OCI-LY7 (cell line): ENCODE measurements around the gene MTHFSD. TPM values are rescaled to one million over a fixed set of nuclear protein-coding genes. Genes with fewer than 3 reads are reported as not detected.

Experiments used
- BruUV-seq: library from RNA; stranded (reverse); fragments of 400-500 nt; replicated peaks from 2 replicates; lab custom pipeline; 2021; lab: Mats Ljungman, UMichigan
- CTCF ChIA-PET: fragments of 300-600 bp; sonication (Branson Sonifier 250); formaldehyde crosslinking; loops from one replicate; lab custom pipeline; 2022; ENCODE audit warnings: antibody characterized with exemption; ENCODE audit not compliant: unreplicated experiment; lab: Charles Lee
- POLR2A ChIA-PET: fragments of 300-600 bp; sonication (Branson Sonifier 250); formaldehyde crosslinking; loops from one replicate; lab custom pipeline; 2022; ENCODE audit warnings: antibody characterized with exemption; lab: Charles Lee
- DNase-seq: peaks from one replicate; pipeline ENCODE4 v3.0.0-alpha.2; 2015; ENCODE audit warnings: low spot score
- H2AFZ ChIP-seq: fragments of 200-600 bp; sonication (generic), shearing (Covaris generic); 2 replicates; pipeline ENCODE4 v1.6.1; 2014; ENCODE audit warnings: mild to moderate bottlenecking, antibody characterized with exemption, low read length, moderate library complexity
- H3K27ac ChIP-seq: fragments of 200-600 bp; sonication (generic); 2 replicates; pipeline ENCODE4 v1.5.1; 2014; ENCODE audit warnings: mixed run types, low read depth, mild to moderate bottlenecking, moderate library complexity, low read length, inconsistent platforms; ENCODE audit not compliant: poor library complexity, severe bottlenecking
- H3K36me3 ChIP-seq: fragments of 200-600 bp; sonication (generic); 2 replicates; pipeline ENCODE4 v1.6.1; 2014; ENCODE audit warnings: mild to moderate bottlenecking, antibody characterized with exemption, low read length, moderate library complexity, mixed read lengths; ENCODE audit not compliant: insufficient read depth
- H3K4me1 ChIP-seq: fragments of 200-600 bp; sonication (generic); 2 replicates; pipeline ENCODE4 v1.5.1; 2014; ENCODE audit warnings: mild to moderate bottlenecking, low read length; ENCODE audit not compliant: insufficient read depth, poor library complexity, severe bottlenecking
- H3K4me2 ChIP-seq: fragments of 200-600 bp; sonication (generic); 2 replicates; pipeline ENCODE4 v1.6.1; 2014; ENCODE audit warnings: mild to moderate bottlenecking, low read length
- H3K4me3 ChIP-seq: fragments of 200-600 bp; sonication (generic); 2 replicates; pipeline ENCODE4 v1.5.1; 2014; ENCODE audit warnings: mild to moderate bottlenecking, low read depth, low read length; ENCODE audit not compliant: poor library complexity, severe bottlenecking
- H3K79me2 ChIP-seq: fragments of 200-600 bp; sonication (generic); 2 replicates; pipeline ENCODE4 v1.6.1; 2016; ENCODE audit warnings: low read depth, mild to moderate bottlenecking, low read length, moderate library complexity, mixed read lengths; ENCODE audit not compliant: insufficient read depth
- H3K9me2 ChIP-seq: fragments of 200-600 bp; sonication (generic); 2 replicates; pipeline ENCODE4 v1.6.1; 2016; ENCODE audit warnings: mild to moderate bottlenecking, low read length, mixed read lengths; ENCODE audit not compliant: insufficient read depth
- H3K9me3 ChIP-seq: fragments of 200-600 bp; sonication (generic); 2 replicates; pipeline ENCODE4 v1.6.1; 2014; ENCODE audit warnings: mild to moderate bottlenecking, mixed run types, low read length, mixed read lengths
- H4K20me1 ChIP-seq: fragments of 200-600 bp; sonication (generic); 2 replicates; pipeline ENCODE4 v1.6.1; 2014; ENCODE audit warnings: mild to moderate bottlenecking, antibody characterized with exemption, low read length, moderate library complexity, mixed read lengths; ENCODE audit not compliant: insufficient read depth
- EZH2phosphoT487 ChIP-seq: fragments of 200-600 bp; sonication (generic); IDR thresholded peaks from 2 replicates; pipeline ENCODE4 v1.6.1; 2018; ENCODE audit warnings: low read depth, borderline replicate concordance, mild to moderate bottlenecking, mixed run types, antibody characterized with exemption, low read length, moderate library complexity, mixed read lengths
- intact Hi-C: fragments of 100-400 bp; cut with micrococcal nuclease; formaldehyde crosslinking; loops from one replicate; pipeline ENCODE4 v1.10.0; 2022; ENCODE audit not compliant: unreplicated experiment
- total RNA-seq, 2 experiments: library from RNA; depleted of rRNA in 1 of 2; stranded (reverse); fragments of >200 nt in 1 of 2; shearing (Covaris generic) in 1 of 2; gene quantifications; 2 replicates each; pipeline ENCODE4 v1.2.3, GENCODE V29; 2014 to 2022
- TF ChIP-seq, protein P1 (sequence below): fragments of 200-600 bp; sonication (generic); conservative IDR thresholded peaks from 2 replicates; pipeline ENCODE4 v1.5.1; 2014; ENCODE audit warnings: mild to moderate bottlenecking, antibody characterized with exemption, low read length, moderate library complexity, mixed read lengths

MTHFSD gene
- total RNA-seq, 2 experiments from 2014 or later = 12.2 to 26.0 TPM

GRCh38 chr16:86597880-86598606 lies 43.0 kb upstream of the MTHFSD start:
- H3K4me1 ChIP-seq = no peaks in the 10 kb centered on the region
- CTCF ChIA-PET = no interaction called here
- intact Hi-C loops = no loop called here
- POLR2A ChIA-PET = no interaction called here
- H4K20me1 ChIP-seq = no peaks in the 10 kb centered on the region
- H3K36me3 ChIP-seq = no peaks in the 10 kb centered on the region
- H3K4me2 ChIP-seq = no peak overlapping the region
- no peak for TF ChIP-seq EZH2phosphoT487
- TF ChIP-seq, protein P1, sequence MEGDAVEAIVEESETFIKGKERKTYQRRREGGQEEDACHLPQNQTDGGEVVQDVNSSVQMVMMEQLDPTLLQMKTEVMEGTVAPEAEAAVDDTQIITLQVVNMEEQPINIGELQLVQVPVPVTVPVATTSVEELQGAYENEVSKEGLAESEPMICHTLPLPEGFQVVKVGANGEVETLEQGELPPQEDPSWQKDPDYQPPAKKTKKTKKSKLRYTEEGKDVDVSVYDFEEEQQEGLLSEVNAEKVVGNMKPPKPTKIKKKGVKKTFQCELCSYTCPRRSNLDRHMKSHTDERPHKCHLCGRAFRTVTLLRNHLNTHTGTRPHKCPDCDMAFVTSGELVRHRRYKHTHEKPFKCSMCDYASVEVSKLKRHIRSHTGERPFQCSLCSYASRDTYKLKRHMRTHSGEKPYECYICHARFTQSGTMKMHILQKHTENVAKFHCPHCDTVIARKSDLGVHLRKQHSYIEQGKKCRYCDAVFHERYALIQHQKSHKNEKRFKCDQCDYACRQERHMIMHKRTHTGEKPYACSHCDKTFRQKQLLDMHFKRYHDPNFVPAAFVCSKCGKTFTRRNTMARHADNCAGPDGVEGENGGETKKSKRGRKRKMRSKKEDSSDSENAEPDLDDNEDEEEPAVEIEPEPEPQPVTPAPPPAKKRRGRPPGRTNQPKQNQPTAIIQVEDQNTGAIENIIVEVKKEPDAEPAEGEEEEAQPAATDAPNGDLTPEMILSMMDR = no peak
- no peak overlapping the region for H2AFZ ChIP-seq
- no peaks in the 10 kb centered on the region for H3K9me2 ChIP-seq
- no peak for DNase-seq
- no peak overlapping the region for H3K4me3 ChIP-seq
- no peaks in the 10 kb centered on the region for H3K79me2 ChIP-seq
- H3K27ac ChIP-seq = no peak overlapping the region
- no peaks in the 10 kb centered on the region for H3K9me3 ChIP-seq
- no TSS peak for BruUV-seq

- DNase-seq = no peak
- no peak overlapping the region for H3K4me2 ChIP-seq
- no peak overlapping the region for H3K27ac ChIP-seq
- no peak for TF ChIP-seq EZH2phosphoT487
- TF ChIP-seq, protein P1 = no peak
- no peaks in the 10 kb centered on the region for H3K9me2 ChIP-seq
- intact Hi-C loops = no loop called here
- ChIA-PET CTCF (no interaction called here), POLR2A (no interaction called here)
- no peak overlapping the region for H3K4me3 ChIP-seq
- H3K4me1 ChIP-seq = no peaks in the 10 kb centered on the region
- no peaks in the 10 kb centered on the region for H3K79me2 ChIP-seq
- H4K20me1 ChIP-seq = no peaks in the 10 kb centered on the region
- no TSS peak for BruUV-seq
- no peaks in the 10 kb centered on the region for H3K36me3 ChIP-seq
- H2AFZ ChIP-seq = no peak overlapping the region
- no peaks in the 10 kb centered on the region for H3K9me3 ChIP-seq
Observed at GRCh38 chr16:86597126-86597879, 42.3 kb upstream of the MTHFSD start.
